ENCODE results near the gene PRR9. TPM values are rescaled to one million over a fixed set of nuclear protein-coding genes. Genes with fewer than 3 reads are reported as not detected.

The PRR9 gene
- total RNA-seq, 1 donor from 2014 or later = not detected

DNA sequence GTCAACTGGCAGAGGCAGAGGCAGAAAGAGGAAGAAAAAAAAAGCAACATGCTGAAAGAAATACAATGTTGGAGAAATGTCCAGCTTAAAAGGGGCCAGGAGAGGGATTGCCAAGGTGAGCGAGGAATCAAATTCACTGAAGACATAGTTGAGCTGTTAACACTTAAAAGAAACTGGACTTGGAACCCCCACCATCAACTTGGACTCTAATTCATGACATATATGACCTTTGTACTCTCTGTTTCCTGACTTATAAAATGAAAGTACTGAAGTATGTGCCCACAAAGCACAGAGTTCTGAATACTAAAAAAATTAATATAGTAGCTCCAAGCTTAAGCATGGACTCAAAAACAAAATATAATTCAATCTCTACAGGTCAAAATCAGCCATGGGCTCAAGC, 16.1 kb downstream of the PRR9 start:
- no peaks in the 10 kb centered on the region for H3K9me3 Mint-ChIP-seq
- H3K36me3 Mint-ChIP-seq (ENCODE audit: low read depth) = no peaks in the 10 kb centered on the region
- intact Hi-C loops (cut with micrococcal nuclease) = no loop called here
- H3K27me3 Mint-ChIP-seq (ENCODE audit: low read depth) = peaks cover 5% of the 10 kb centered on the region
- H3K4me1 Mint-ChIP-seq (ENCODE audit: low read depth) = no peaks in the 10 kb centered on the region
- no peak for DNase-seq (ENCODE audit: low spot score)
- H3K27ac Mint-ChIP-seq = no peak overlapping the region
- no peak overlapping the region for H3K4me3 Mint-ChIP-seq (ENCODE audit: low read depth)

DNA sequence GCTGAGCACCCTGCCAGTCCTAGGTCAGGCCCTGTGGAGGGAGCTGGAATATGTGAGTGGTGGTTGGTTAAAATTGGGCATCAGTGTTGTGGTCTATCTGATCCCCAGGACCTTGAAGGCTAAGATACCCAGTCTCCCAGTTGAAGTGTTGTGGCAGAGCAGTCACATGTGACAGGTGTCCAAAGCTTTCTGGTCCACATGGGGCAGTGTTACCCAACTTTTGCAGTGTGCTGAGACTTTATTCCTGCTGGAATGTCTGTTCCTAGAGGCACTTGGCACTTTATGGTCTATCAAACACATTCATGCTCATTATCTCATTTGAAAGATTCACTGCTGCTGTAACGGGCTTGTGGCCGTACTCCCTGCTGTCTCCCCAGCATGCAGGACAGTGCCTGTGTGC, 21.1 kb downstream of the PRR9 start:
- H3K36me3 Mint-ChIP-seq (ENCODE audit: low read depth) = no peaks in the 10 kb centered on the region
- intact Hi-C loops (cut with micrococcal nuclease) = no loop called here

DNA sequence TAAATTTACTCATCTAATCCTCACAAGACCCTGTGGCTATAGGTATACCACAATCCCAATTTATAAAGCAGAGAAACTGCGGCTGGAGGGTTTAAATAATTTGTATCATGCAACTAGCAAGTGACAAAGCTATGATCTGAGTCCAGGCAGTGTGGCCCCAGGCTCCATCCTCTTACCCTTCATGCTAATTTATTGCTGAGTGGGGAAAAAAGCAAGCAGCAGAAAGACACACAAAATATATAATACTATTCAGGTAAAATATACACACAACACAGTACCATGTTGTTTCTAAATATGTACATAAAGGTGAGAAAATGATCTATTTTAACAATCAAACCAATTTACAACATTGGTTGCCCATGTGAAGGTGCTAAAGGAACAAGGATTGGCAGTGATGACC, 24.8 kb downstream of the PRR9 start:
- H3K4me1 Mint-ChIP-seq (ENCODE audit: low read depth) = no peaks in the 10 kb centered on the region
- no peaks in the 10 kb centered on the region for H3K9me3 Mint-ChIP-seq
- intact Hi-C loops (cut with micrococcal nuclease) = no loop called here
- no peaks in the 10 kb centered on the region for H3K27me3 Mint-ChIP-seq (ENCODE audit: low read depth)
- H3K36me3 Mint-ChIP-seq (ENCODE audit: low read depth) = no peaks in the 10 kb centered on the region
- H3K4me3 Mint-ChIP-seq (ENCODE audit: low read depth) = no peak overlapping the region
- DNase-seq (ENCODE audit: low spot score) = no peak
- no peak overlapping the region for H3K27ac Mint-ChIP-seq

More for the DNA sequence above, 21.1 kb downstream of the PRR9 start:
- Mint-ChIP-seq H3K4me3 (ENCODE audit: low read depth) (no peak overlapping the region), H3K4me1 (ENCODE audit: low read depth) (no peaks in the 10 kb centered on the region), H3K27ac (no peak overlapping the region), H3K27me3 (ENCODE audit: low read depth) (peaks cover 5% of the 10 kb centered on the region), H3K9me3 (no peaks in the 10 kb centered on the region)
- DNase-seq (ENCODE audit: low spot score) = no peak

DNA sequence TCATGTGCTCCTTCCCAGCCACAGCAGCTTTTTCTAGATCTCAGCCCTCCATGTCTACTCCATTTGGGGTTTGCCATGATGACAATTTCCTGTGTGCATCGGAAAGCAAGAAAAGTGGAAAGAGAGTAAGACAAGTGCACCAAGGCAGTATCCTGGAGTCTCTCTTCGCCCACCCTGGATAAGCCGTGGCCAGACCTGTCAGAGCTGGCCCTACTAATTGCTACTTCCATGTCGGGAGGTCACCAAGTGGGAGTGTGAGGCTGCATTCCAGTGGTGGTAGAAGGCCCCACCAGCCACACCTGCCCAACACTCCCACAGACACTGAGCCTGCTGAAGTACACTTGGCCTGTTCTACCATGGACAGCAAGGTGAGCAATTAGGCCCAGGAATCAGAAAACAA, 28.1 kb downstream of the PRR9 start:
- Mint-ChIP-seq H3K4me3 (ENCODE audit: low read depth) (no peak overlapping the region), H3K9me3 (no peaks in the 10 kb centered on the region), H3K27ac (no peak overlapping the region), H3K27me3 (ENCODE audit: low read depth) (peaks cover 13% of the 10 kb centered on the region), H3K36me3 (ENCODE audit: low read depth) (no peaks in the 10 kb centered on the region), H3K4me1 (ENCODE audit: low read depth) (no peaks in the 10 kb centered on the region)
- no peak for DNase-seq (ENCODE audit: low spot score)
- intact Hi-C loops (cut with micrococcal nuclease) = no loop called here

DNA sequence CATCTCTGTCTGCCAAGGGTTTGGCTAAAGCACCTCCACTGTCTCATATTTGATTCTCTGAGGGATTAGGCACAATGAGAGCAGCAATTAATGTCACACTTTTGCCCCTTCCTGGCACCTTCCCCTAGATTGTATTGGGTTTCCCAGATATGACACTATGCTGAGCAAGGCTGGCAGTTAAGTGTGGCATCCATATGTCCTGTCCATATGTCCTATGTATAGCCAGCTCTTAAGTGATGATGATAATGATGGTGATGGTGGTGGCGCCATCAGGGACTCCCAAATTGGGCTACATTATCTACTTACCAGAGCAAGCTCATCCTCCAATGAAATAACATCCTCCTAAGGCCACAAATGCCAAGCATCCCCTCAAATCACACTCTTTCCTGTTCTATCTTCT, 28.6 kb downstream of the PRR9 start:
- intact Hi-C loops (cut with micrococcal nuclease) = no loop called here
- peaks cover 13% of the 10 kb centered on the region for H3K27me3 Mint-ChIP-seq (ENCODE audit: low read depth)
- no peaks in the 10 kb centered on the region for H3K36me3 Mint-ChIP-seq (ENCODE audit: low read depth)
- no peaks in the 10 kb centered on the region for H3K4me1 Mint-ChIP-seq (ENCODE audit: low read depth)
- H3K27ac Mint-ChIP-seq = no peak overlapping the region
- no peak for DNase-seq (ENCODE audit: low spot score)
- H3K9me3 Mint-ChIP-seq = no peaks in the 10 kb centered on the region
- no peak overlapping the region for H3K4me3 Mint-ChIP-seq (ENCODE audit: low read depth)

DNA sequence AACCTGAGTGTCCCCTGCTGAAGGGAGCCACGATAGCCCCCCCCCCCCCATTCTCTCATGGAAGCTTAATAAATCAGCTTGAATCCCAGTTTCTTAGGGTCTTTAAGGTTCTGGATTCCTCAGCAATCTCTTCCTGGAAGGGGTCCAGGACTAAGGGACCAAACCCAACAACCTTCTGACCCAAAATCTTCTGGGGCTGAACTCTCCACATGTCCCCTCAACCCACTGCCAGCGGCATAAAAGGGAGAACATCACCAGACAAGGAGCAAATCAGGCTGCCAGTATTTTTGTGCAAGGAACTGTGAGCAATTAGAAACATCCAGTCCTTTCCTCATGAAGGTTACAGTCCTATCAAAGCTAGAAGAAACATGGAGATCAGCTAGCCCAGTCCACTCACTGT, 29.4 kb downstream of the PRR9 start:
- Mint-ChIP-seq H3K36me3 (ENCODE audit: low read depth) (no peaks in the 10 kb centered on the region), H3K4me3 (ENCODE audit: low read depth) (no peak overlapping the region), H3K27me3 (ENCODE audit: low read depth) (peaks cover 14% of the 10 kb centered on the region), H3K27ac (no peak overlapping the region), H3K9me3 (no peaks in the 10 kb centered on the region), H3K4me1 (ENCODE audit: low read depth) (no peaks in the 10 kb centered on the region)
- intact Hi-C loops (cut with micrococcal nuclease) = no loop called here
- DNase-seq (ENCODE audit: low spot score) = no peak

DNA sequence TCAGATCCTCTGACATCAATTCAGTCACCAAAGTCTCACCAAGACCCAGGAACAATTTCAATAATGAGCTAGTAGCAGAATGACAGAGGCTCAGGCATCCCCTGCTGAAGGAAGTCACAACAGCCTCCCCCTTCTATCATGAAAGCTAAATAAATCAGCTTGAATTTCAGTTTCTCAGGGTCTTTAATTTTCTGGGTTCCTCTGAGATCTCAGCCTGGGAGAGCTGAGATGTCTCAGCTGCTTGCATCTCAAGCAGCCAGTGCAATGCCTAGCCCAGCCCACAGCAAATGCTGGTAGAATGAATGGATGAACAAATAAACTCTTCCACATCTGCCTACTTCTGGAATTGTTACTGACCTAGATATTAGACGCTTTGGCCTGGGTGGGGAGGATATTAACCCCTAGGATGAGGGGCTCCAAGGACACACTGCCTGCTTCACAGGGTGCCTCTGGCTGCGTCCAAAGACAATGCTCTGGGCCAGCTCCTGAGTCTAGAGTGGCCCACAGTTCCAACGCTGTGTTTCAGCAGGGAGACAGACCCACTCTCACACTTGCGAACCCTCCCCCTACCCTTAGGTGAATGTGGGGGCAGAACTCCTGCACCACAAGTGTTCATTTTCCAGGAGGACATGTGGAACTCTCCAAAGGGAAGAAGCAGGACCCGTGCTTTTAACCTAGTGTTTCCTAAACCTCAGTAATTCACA, 30.9 kb downstream of the PRR9 start:
- no peaks in the 10 kb centered on the region for H3K9me3 Mint-ChIP-seq
- no peak overlapping the region for H3K4me3 Mint-ChIP-seq (ENCODE audit: low read depth)
- no peaks in the 10 kb centered on the region for H3K36me3 Mint-ChIP-seq (ENCODE audit: low read depth)
- H3K27me3 Mint-ChIP-seq (ENCODE audit: low read depth) = peaks cover 14% of the 10 kb centered on the region
- H3K4me1 Mint-ChIP-seq (ENCODE audit: low read depth) = no peaks in the 10 kb centered on the region
- no peak for DNase-seq (ENCODE audit: low spot score)
- intact Hi-C loops (cut with micrococcal nuclease) = no loop called here
- no peak overlapping the region for H3K27ac Mint-ChIP-seq

DNA sequence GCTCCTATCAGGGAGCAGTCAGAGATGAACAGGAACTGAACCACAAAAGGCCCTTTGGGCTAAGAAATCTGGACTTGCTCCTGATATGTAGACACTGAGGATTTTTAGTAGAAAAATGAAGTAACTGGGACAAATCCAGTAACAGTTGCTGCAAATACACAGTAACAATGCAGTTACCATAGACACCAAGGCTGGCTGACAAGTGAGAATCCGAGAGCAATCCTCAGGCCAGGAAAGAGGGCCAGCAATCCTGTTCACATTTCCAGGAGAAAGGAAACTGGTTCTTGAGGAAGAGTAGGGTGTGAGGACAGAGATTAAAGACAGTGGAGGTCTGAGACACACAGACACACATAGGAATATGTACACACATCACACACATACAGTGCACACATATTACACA, 32.8 kb downstream of the PRR9 start:
- DNase-seq (ENCODE audit: low spot score) = no peak
- Mint-ChIP-seq H3K27me3 (ENCODE audit: low read depth) (peaks cover 14% of the 10 kb centered on the region), H3K9me3 (no peaks in the 10 kb centered on the region), H3K27ac (no peak overlapping the region), H3K36me3 (ENCODE audit: low read depth) (no peaks in the 10 kb centered on the region), H3K4me3 (ENCODE audit: low read depth) (no peak overlapping the region), H3K4me1 (ENCODE audit: low read depth) (peaks cover 3% of the 10 kb centered on the region)
- intact Hi-C loops (cut with micrococcal nuclease) = no loop called here

DNA sequence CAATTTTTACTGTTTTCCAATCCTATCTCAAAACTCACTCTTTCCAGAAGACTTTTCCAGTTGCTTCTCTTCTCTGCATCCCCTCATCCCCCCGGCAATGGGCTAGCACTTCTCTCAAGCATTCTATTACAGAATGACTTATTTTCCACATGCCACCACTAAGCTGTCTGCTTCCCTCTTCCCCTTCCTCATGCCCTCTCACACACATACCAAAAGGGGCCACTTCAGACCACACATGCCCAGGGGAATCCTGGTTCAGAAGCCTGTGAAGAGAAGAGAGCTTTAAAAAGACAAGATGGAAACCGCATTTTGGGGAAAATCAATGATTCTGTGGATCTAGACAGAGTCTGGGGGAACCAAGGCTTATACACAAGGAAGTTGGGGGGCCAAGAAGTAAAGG, 33.7 kb downstream of the PRR9 start:
- Mint-ChIP-seq H3K4me3 (ENCODE audit: low read depth) (no peak overlapping the region), H3K27ac (no peak overlapping the region), H3K27me3 (ENCODE audit: low read depth) (peaks cover 14% of the 10 kb centered on the region), H3K4me1 (ENCODE audit: low read depth) (peaks cover 3% of the 10 kb centered on the region), H3K36me3 (ENCODE audit: low read depth) (no peaks in the 10 kb centered on the region), H3K9me3 (no peaks in the 10 kb centered on the region)
- intact Hi-C loops (cut with micrococcal nuclease) = no loop called here
- no peak for DNase-seq (ENCODE audit: low spot score)

DNA sequence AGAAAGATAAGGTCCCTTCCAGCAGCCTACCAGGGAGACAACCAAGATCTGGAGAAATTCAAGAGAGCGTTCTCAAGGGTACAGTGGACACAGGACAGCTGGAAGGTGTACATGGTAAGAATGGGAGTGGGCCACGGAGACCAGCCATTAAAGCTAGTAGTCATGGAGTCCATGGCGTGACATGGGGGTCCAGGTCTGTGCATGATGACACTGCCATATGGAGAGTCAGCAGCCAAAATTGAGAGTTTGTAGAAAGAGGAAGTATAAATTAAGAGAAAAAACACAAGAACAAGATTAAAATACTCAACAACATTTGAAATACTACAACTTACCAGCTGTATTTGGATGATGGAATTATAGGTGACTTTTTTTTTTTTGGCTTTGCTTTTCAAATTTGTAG, 34.2 kb downstream of the PRR9 start:
- Mint-ChIP-seq H3K27me3 (ENCODE audit: low read depth) (peaks cover 14% of the 10 kb centered on the region), H3K9me3 (no peaks in the 10 kb centered on the region), H3K27ac (no peak overlapping the region), H3K36me3 (ENCODE audit: low read depth) (no peaks in the 10 kb centered on the region), H3K4me1 (ENCODE audit: low read depth) (peaks cover 3% of the 10 kb centered on the region), H3K4me3 (ENCODE audit: low read depth) (no peak overlapping the region)
- DNase-seq (ENCODE audit: low spot score) = no peak
- intact Hi-C loops (cut with micrococcal nuclease) = no loop called here

DNA sequence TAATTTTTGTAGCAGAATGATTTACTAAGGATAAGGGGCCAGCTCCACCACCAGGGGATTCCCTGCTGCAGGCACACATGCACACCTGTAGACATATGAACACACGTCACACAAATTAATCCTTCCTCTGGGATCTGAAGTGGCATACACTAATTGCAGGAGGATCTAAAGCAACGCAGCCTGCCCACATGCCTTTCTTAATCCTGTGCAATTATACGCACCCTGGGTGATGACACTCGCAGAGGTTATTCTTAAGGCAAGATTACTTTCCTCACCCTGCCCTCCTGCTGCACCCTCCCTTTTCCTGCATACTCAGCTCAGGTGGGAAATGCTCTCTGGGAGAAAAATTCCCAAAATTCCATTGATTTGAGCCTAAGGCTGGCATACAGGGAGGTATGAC, 34.6 kb downstream of the PRR9 start:
- intact Hi-C loops (cut with micrococcal nuclease) = no loop called here
- Mint-ChIP-seq H3K27me3 (ENCODE audit: low read depth) (peaks cover 14% of the 10 kb centered on the region), H3K27ac (no peak overlapping the region), H3K9me3 (no peaks in the 10 kb centered on the region), H3K4me1 (ENCODE audit: low read depth) (peaks cover 3% of the 10 kb centered on the region), H3K36me3 (ENCODE audit: low read depth) (no peaks in the 10 kb centered on the region), H3K4me3 (ENCODE audit: low read depth) (no peak overlapping the region)
- DNase-seq (ENCODE audit: low spot score) = no peak

DNA sequence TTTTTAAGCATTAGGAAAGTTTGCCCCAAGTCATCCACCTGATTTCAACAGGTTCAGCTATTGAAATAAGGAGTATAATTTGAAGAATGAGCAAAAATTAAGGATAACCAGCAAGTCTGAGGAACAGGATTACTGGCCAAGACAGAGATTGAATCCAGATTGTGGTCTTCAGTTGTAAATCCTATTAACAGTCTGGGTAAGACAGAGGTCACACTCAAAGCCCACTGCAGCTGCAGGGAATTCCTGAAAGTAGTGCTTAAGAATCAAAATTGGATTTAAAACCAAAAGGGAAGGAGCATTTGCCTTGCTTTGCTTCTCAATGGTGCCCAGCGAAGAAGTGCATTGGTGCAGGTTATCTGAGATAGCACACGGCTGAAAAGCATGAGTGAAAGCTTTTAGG, 35.7 kb downstream of the PRR9 start:
- no peak overlapping the region for H3K4me3 Mint-ChIP-seq (ENCODE audit: low read depth)
- DNase-seq (ENCODE audit: low spot score) = no peak
- peaks cover 3% of the 10 kb centered on the region for H3K4me1 Mint-ChIP-seq (ENCODE audit: low read depth)
- peaks cover 16% of the 10 kb centered on the region for H3K27me3 Mint-ChIP-seq (ENCODE audit: low read depth)
- no peak overlapping the region for H3K27ac Mint-ChIP-seq
- no peaks in the 10 kb centered on the region for H3K9me3 Mint-ChIP-seq
- no peaks in the 10 kb centered on the region for H3K36me3 Mint-ChIP-seq (ENCODE audit: low read depth)
- intact Hi-C loops (cut with micrococcal nuclease) = no loop called here

DNA sequence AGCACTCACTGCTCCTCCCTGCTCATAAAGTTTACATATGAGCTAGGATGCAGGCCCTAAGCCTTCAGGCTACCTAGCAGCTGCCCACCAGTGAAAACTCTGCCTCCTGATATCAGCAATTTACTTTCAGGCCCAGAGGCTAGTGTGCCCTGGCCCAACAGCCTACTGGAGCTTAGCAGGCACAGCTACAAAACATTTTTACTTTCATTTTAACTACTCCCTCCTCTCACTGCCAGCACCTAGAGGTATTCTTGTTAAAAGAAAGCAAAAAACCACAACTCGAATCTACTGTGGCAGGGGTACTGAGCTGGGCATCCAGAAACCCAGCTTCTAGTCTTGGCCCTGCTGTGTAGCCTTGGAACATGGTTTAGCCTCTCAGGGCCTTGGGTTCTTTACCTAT, 36.3 kb downstream of the PRR9 start:
- Mint-ChIP-seq H3K36me3 (ENCODE audit: low read depth) (no peaks in the 10 kb centered on the region), H3K4me1 (ENCODE audit: low read depth) (peaks cover 3% of the 10 kb centered on the region), H3K27me3 (ENCODE audit: low read depth) (peaks cover 20% of the 10 kb centered on the region), H3K27ac (no peak overlapping the region), H3K4me3 (ENCODE audit: low read depth) (no peak overlapping the region), H3K9me3 (no peaks in the 10 kb centered on the region)
- DNase-seq (ENCODE audit: low spot score) = no peak
- intact Hi-C loops (cut with micrococcal nuclease) = no loop called here

DNA sequence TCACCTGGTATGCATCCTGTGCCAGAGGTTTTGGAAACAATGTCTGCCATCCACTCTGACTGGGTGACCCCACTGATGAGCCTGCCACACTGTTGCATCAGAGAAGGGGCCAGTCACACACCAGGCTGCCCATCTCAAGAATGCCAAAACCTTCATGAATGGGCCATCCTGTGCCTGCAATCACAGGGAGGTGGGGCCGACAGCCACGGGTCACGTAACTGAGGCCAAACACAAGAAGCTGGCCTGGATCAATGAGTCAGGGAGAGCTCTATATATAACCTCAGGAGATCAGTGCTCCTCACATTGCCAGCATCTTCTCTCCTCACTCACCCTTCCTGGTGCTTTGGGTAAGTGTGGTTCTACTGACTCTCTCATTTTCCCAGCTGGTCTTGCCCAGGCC, 42.0 kb downstream of the PRR9 start, which contains the start of gene LORICRIN:
Gene LORICRIN, plus strand, starts transcription at position 301 of the 400 bp plus-strand sequence. CDS start 1,263 bp downstream, outside the sequence.
- Mint-ChIP-seq H3K9me3 (no peaks in the 10 kb centered on the region), H3K36me3 (ENCODE audit: low read depth) (no peaks in the 10 kb centered on the region), H3K27ac (no peak within 1 kb of the TSS), H3K27me3 (ENCODE audit: low read depth) (peaks cover 53% of the 10 kb centered on the region), H3K4me1 (ENCODE audit: low read depth) (peaks cover 24% of the 10 kb centered on the region), H3K4me3 (ENCODE audit: low read depth) (peak within 1 kb of the TSS; percentile 38)
- DNase-seq (ENCODE audit: low spot score) = no peak
- intact Hi-C loops (cut with micrococcal nuclease) = no loop called here

Data from activated T-helper 2 cell treated with anti-CD3 and anti-CD28 coated beads, Interferon-gamma antibody, Interleukin-2, Interleukin-4, amounts not matched to agents 10 μg/mL and 5 μg/mL and 100 μg/mL, durations not matched to agents 14 hours and 24 hours and 36 hours (primary cell).